Activated CD4-positive, alpha-beta T cell treated with anti-CD3 and anti-CD28 coated beads for 1 hour (primary cell): ENCODE results near the gene MRPS18B.
A peak's percentile ranks its signal among the peaks of the same experiment; 100 is the strongest.

ENCODE experiments used
- DNase-seq: peaks from one replicate; pipeline ENCODE4 v3.0.0-alpha.2; 2020

Gene MRPS18B

GRCh38 chr6:30617565-30618269 is at the start of gene MRPS18B:
Gene MRPS18B, plus strand, starts transcription at chr6:30617840. Its CDS starts 26 bp downstream, at chr6:30617866.
- DNase-seq, result peak; percentile 97

- DNase-seq, result no peak
Measured at GRCh38 chr6:30568245-30568644, 49.4 kb upstream of the MRPS18B start.

GRCh38 chr6:30570263-30570662 is 47.4 kb upstream of the MRPS18B start:
- DNase-seq, result no peak

- no peak for DNase-seq
Measured at GRCh38 chr6:30570740-30571074, 46.9 kb upstream of the MRPS18B start.

- peak; percentile 99 for DNase-seq
Measured at GRCh38 chr6:30571075-30571761, 46.4 kb upstream of the MRPS18B start, which contains the start of gene ABCF1. Gene ABCF1, plus strand, starts transcription at chr6:30571442. Its CDS starts 46 bp downstream, at chr6:30571488.

- DNase-seq, result no peak
Measured at GRCh38 chr6:30571762-30572082, 45.9 kb upstream of the MRPS18B start.

- DNase-seq, result no peak
Measured at GRCh38 chr6:30572148-30572547, 45.5 kb upstream of the MRPS18B start.

- no peak for DNase-seq
Measured at GRCh38 chr6:30573113-30573512, 44.5 kb upstream of the MRPS18B start.

GRCh38 chr6:30578051-30578450 is 39.6 kb upstream of the MRPS18B start:
- DNase-seq, result no peak

- no peak for DNase-seq
Measured at GRCh38 chr6:30583921-30584320, 33.7 kb upstream of the MRPS18B start.

- DNase-seq, result no peak
Measured at GRCh38 chr6:30589754-30590358, 27.8 kb upstream of the MRPS18B start.

- DNase-seq, result no peak
Measured at GRCh38 chr6:30590509-30590908, 27.1 kb upstream of the MRPS18B start.

- DNase-seq, result no peak
Measured at GRCh38 chr6:30591008-30591407, 26.6 kb upstream of the MRPS18B start.

- no peak for DNase-seq
Measured at GRCh38 chr6:30592287-30592686, 25.4 kb upstream of the MRPS18B start.

GRCh38 chr6:30597315-30598144 is 20.1 kb upstream of the MRPS18B start:
- DNase-seq, result peak; percentile 67

- no peak for DNase-seq
Measured at GRCh38 chr6:30598912-30599624, 18.6 kb upstream of the MRPS18B start.

- no peak for DNase-seq
Measured at GRCh38 chr6:30599625-30600324, 17.9 kb upstream of the MRPS18B start.

- no peak for DNase-seq
Measured at GRCh38 chr6:30600451-30600961, 17.1 kb upstream of the MRPS18B start.

- no peak for DNase-seq
Measured at GRCh38 chr6:30601436-30601814, 16.2 kb upstream of the MRPS18B start.

GRCh38 chr6:30601815-30602641 is 15.6 kb upstream of the MRPS18B start:
- DNase-seq, result no peak

GRCh38 chr6:30603961-30604360 is 13.7 kb upstream of the MRPS18B start:
- DNase-seq, result no peak
